Common myeloid progenitor, CD34-positive (primary cell): ENCODE measurements around the gene SELENOO.

Experiments
- CTCF ChIA-PET: fragments of 350-600 bp; sonication (Branson Sonifier 250); formaldehyde crosslinking; loops from one replicate; lab custom pipeline; 2021; ENCODE audit warnings: antibody characterized with exemption; lab: Charles Lee
- POLR2A ChIA-PET: fragments of 350-600 bp; sonication (Branson Sonifier 250); formaldehyde crosslinking; loops from one replicate; lab custom pipeline; 2021; ENCODE audit warnings: antibody characterized with exemption; lab: Charles Lee
- DNase-seq, 3 donors: peaks; one replicate each; pipeline versions ENCODE4 v3.0.0 to v3.0.0-alpha.2; 2013
- H3K27ac ChIP-seq, 2 experiments: 1 replicate in 1 of 2; 2 replicates in 1 of 2; pipeline ENCODE4 v1.7.0; 2013; ENCODE audit warnings: inconsistent platforms in 2 of 2, low read length in 2 of 2, mild to moderate bottlenecking in 2 of 2, low read depth in 1 of 2, moderate library complexity in 1 of 2; ENCODE audit not compliant: severe bottlenecking in 2 of 2, insufficient read depth in 1 of 2, poor library complexity in 1 of 2
- H3K27me3 ChIP-seq, 5 experiments: replicated peaks in 2 of 5; 1 replicate in 3 of 5; 2 replicates in 2 of 5; pipeline versions ENCODE4 v1.6.1 to v1.7.0; 2013; ENCODE audit warnings: low read length in 4 of 5, mild to moderate bottlenecking in 2 of 5, moderate library complexity in 2 of 5, inconsistent platforms in 1 of 5; ENCODE audit not compliant: insufficient read depth in 5 of 5, control insufficient read depth in 4 of 5
- H3K36me3 ChIP-seq, 4 experiments: 1 replicate in 2 of 4; 2 replicates in 2 of 4; pipeline versions ENCODE4 v1.6.1 to v1.7.0; 2013; ENCODE audit warnings: low read length in 3 of 4, control low read depth in 1 of 4, mild to moderate bottlenecking in 1 of 4; ENCODE audit not compliant: control insufficient read depth in 4 of 4, insufficient read depth in 4 of 4
- H3K4me1 ChIP-seq, 4 experiments: 1 replicate in 3 of 4; 2 replicates in 1 of 4; pipeline versions ENCODE4 v1.6.1 to v1.7.1; 2013; ENCODE audit warnings: low read length in 3 of 4, mild to moderate bottlenecking in 3 of 4, control low read depth in 1 of 4, inconsistent platforms in 1 of 4, moderate library complexity in 1 of 4; ENCODE audit not compliant: control insufficient read depth in 4 of 4, insufficient read depth in 4 of 4; ENCODE audit errors: control extremely low read depth in 1 of 4
- H3K4me3 ChIP-seq, 7 experiments: 1 replicate in 4 of 7; 2 replicates in 3 of 7; pipeline versions ENCODE4 v1.5.1 to v1.7.0; 2013; ENCODE audit warnings: mild to moderate bottlenecking in 7 of 7, low read length in 6 of 7, moderate library complexity in 6 of 7, inconsistent platforms in 2 of 7, low read depth in 2 of 7, control low read depth in 1 of 7; ENCODE audit not compliant: insufficient read depth in 4 of 7, control insufficient read depth in 1 of 7; ENCODE audit errors: extremely low read depth in 1 of 7
- H3K9me3 ChIP-seq, 5 experiments: 1 replicate in 4 of 5; 2 replicates in 1 of 5; pipeline versions ENCODE4 v1.6.1 to v1.7.1; 2013; ENCODE audit warnings: low read length in 4 of 5, mild to moderate bottlenecking in 2 of 5, inconsistent platforms in 1 of 5, low read depth in 1 of 5, moderate library complexity in 1 of 5; ENCODE audit not compliant: control insufficient read depth in 4 of 5, insufficient read depth in 2 of 5; ENCODE audit errors: control extremely low read depth in 1 of 5
- WGBS: methylation state at CpG from one replicate; pipeline ENCODE4 v1.1.5; 2013; ENCODE audit not compliant: insufficient coverage; 5-methylcytosine and 5-hydroxymethylcytosine counted together

Gene SELENOO

DNA sequence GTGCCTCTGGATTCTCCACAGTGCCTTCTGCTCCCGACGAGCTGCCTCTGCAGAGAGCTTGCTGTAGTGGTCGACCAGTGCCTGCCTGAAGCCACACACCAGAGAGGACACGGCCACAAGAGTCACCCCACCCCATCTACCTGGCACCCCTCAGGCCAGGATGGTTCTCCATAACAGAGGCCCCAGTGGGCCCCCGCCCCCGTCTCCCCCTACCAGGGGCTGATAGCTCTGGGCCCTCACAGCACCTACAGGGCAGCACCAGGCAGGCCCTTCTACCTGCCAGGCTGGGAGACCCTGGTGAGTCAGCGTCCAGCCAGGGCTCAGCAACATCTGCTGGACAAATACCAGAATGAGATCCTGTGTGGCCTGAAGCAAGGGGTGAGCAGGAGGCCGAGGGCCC, 21.7 kb downstream of the SELENOO start:
- Histone ChIP-seq H3K27me3 (no peaks in the 10 kb centered on the region), H3K4me1 (peaks cover 0 to 8% (median 3%) of the 10 kb centered on the region in 4 experiments), H3K27ac (no peak overlapping the region), H3K4me3 (no peak overlapping the region), H3K9me3 (no peaks in the 10 kb centered on the region), H3K36me3 (peaks cover 9 to 88% (median 59%) of the 10 kb centered on the region in 4 experiments)
- no peak for DNase-seq
- CTCF ChIA-PET: interaction anchor here (0.9 to 1.7 kb wide), 4 partner anchors 7 to 20 kb away, joined by 3 to 5 read pairs (median 4); no protein-coding TSS in a partner anchor
- 100% methylated on average over 8 of the region's 8 CpGs for WGBS
- POLR2A ChIA-PET: no interaction called here

DNA sequence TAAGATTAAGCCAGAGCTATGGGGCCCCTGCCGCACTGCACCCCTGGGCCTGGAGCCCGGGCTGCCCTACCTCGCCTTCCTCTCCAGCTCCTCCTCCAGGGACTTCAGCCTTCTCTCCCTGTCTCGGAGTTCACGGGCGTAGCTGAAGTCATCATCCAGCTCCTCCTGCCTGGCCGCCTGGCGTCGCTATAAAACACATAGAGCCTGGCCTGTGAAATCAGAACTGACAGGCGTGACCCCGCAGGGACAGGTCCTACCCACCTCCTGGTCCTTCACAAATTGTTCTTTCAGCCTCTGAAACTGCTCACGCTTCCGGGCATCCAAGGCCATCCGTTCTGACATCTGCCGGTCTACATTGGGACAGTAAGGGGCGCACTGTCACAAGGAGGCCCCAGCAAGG, 23.3 kb downstream of the SELENOO start:
- no peak for DNase-seq

DNA sequence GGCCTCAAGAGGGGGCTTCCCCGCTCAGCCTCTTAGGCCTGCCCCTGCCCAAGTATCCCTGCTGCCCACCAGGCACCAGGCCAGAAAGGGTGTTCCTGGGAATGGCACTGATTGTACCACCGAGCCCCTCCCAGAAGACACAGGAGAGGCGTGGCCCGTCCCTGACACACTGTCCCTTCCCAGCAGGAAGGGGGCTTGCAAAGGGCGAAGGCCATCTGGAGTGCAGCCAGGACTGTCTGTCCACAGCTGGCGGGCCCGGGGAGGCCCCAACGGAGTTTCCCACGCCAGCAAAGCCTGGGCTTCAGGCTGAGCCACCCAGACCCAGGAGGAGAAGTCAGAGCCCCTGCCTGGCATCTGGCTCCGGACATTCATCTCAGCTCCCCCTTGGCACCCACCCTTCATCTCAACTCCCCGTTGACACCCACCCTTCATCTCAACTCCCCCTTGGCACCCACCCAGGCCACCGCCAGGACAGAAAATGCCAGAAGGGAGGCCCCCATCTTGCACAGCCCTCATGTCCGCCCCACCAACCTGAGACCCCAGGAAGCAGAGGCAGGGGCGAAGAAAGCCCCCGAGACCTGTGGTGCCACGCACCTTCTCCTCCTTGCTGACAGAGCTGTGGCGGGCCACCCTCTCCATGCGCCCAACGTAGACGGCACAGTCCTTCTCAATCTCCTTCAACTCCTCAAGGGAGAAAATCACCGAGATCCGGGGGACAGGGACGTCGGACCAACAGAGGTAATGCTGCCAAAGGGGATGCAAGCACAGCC, 24.6 kb downstream of the SELENOO start:
- ChIA-PET POLR2A (no interaction called here), CTCF (interaction anchor here (0.8 to 2.2 kb wide), 3 partner anchors 11 to 44 kb away, joined by 3 to 9 read pairs (median 4); no protein-coding TSS in a partner anchor)
- Histone ChIP-seq H3K27ac (no peak overlapping the region), H3K27me3 (no peaks in the 10 kb centered on the region), H3K9me3 (no peaks in the 10 kb centered on the region), H3K36me3 (peaks cover 6 to 87% (median 49%) of the 10 kb centered on the region in 4 experiments), H3K4me1 (no peaks in the 10 kb centered on the region), H3K4me3 (no peak overlapping the region)
- no peak for DNase-seq
- 99% methylated on average over 20 of the region's 24 CpGs for WGBS

More for the DNA sequence above, 23.3 kb downstream of the SELENOO start:
- H3K4me1 ChIP-seq: peaks cover 0 to 8% (median 3%) of the 10 kb centered on the region in 4 experiments
- 98% methylated on average over 14 of the region's 16 CpGs for WGBS
- H3K27ac ChIP-seq: no peak overlapping the region
- CTCF ChIA-PET: interaction anchor here (0.6 to 1.6 kb wide), 2 partner anchors 13 to 128 kb away, joined by 3 to 4 read pairs; no protein-coding TSS in a partner anchor
- peaks cover 11 to 84% (median 51%) of the 10 kb centered on the region in 4 experiments for H3K36me3 ChIP-seq
- no peak overlapping the region for H3K4me3 ChIP-seq
- no peaks in the 10 kb centered on the region for H3K9me3 ChIP-seq
- POLR2A ChIA-PET: no interaction called here
- no peaks in the 10 kb centered on the region for H3K27me3 ChIP-seq

DNA sequence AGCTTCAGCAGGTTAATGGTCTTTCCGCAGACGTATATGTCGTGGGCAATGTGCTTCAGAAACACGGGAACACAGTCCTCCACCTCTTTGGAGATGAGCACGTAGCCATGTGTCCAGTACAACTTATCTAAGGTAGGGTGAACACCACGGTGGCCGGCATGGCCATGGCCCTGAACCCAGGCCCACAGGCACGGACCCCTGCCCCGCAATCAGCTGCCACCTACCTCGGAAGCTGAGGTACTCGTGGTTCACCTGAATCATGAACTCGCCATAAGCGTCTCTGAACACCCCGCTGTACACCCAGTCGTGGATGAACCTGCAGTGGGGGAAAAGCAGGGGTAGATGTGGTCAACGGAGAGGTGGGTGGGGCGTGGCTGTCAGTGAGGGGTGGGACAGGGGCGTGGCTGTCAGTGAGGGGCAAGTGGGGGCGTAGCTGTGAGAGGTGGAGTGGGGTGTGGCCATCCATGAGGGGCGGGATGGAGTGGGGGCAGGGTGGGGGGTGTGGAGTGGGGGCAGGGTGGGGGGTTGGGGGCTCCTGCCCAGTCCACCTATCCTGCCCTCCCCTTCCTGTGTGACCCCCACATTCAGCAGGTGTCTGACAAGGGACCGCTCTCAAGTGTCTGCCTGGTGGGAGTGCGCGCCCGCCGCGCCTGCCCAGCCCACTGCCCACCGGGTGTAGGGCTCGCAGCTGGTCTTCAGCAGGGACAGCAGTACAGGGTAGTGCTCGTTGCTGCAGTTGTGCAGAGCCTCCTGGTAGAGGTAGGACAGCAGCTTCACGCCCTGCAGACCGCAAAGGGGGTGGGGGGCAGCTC, 25.5 kb downstream of the SELENOO start:
- WGBS: 99% methylated on average over 22 of the region's 31 CpGs
- no peak overlapping the region for H3K27ac ChIP-seq
- H3K27me3 ChIP-seq: no peaks in the 10 kb centered on the region
- H3K4me3 ChIP-seq: no peak overlapping the region
- H3K9me3 ChIP-seq: no peaks in the 10 kb centered on the region
- ChIA-PET CTCF (interaction anchor here (0.7 to 2.2 kb wide), 3 partner anchors 11 to 145 kb away, joined by 3 to 9 read pairs (median 3); no protein-coding TSS in a partner anchor), POLR2A (no interaction called here)
- H3K4me1 ChIP-seq: no peaks in the 10 kb centered on the region
- DNase-seq: no peak
- H3K36me3 ChIP-seq: peaks cover 3 to 78% (median 42%) of the 10 kb centered on the region in 4 experiments

DNA sequence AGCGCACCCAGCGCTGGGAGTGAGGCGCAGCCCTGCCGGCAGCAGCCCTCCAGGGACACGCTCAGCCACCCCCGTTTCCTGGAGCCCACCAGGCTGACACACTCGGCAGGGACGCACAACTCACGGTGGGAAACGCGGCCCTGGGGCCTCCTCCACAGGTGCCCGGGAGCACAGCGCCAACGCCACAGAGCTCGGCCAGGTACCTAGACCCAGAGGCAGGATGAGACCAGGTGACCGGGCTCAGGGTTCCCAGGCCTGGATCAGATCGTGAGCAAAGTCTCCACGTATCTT, 26.0 kb downstream of the SELENOO start:
- H3K36me3 ChIP-seq: peaks cover 3 to 72% (median 39%) of the 10 kb centered on the region in 4 experiments
- WGBS: 99% methylated on average over 15 of the region's 18 CpGs
- POLR2A ChIA-PET: no interaction called here
- no peak overlapping the region for H3K4me3 ChIP-seq
- no peaks in the 10 kb centered on the region for H3K9me3 ChIP-seq
- CTCF ChIA-PET: interaction anchor here (2.2 kb wide), 1 partner anchor 10 kb away, joined by 9 read pairs; no protein-coding TSS in a partner anchor
- no peaks in the 10 kb centered on the region for H3K4me1 ChIP-seq
- H3K27me3 ChIP-seq: no peaks in the 10 kb centered on the region
- no peak for DNase-seq
- no peak overlapping the region for H3K27ac ChIP-seq

DNA sequence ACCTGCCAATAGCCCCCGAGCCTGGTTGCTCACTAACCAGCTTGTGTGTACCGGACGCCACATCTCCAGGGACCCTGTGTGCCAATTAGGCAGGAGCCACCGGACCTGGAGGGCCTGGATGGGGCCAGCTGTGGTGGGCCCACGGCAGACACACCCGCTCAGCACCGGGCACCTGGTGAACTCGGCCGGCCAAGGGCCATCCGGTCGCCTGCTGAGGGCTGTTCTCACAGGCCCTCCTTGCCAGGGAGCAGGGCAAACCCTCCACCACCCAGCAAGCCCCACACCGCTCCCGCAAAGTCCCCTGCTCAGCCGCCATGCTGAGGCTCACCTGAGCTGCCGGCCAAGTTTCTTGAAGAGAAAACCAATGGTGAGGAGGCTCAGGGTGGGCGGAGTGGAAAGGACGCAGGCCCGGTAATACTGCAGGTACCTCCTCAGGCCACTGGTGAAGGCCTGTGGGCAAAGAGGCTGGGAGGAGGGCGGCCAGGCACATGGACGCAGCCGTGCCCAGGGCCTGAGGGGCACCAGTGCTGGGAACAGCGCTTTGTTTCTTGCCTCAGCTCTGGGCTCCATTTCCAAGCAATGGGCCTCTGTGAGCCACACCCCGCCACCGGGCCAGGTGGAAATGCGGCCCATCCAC, 26.9 kb downstream of the SELENOO start:
- peaks cover 3 to 68% (median 33%) of the 10 kb centered on the region in 4 experiments for H3K36me3 ChIP-seq
- H3K4me3 ChIP-seq: no peak overlapping the region
- POLR2A ChIA-PET: no interaction called here
- H3K27ac ChIP-seq: no peak overlapping the region
- WGBS: 94% methylated on average over 19 of the region's 25 CpGs
- H3K9me3 ChIP-seq: no peaks in the 10 kb centered on the region
- CTCF ChIA-PET: no interaction called here
- no peaks in the 10 kb centered on the region for H3K4me1 ChIP-seq
- no peaks in the 10 kb centered on the region for H3K27me3 ChIP-seq
- DNase-seq: no peak
